ENCODE data around the gene FNBP1. TPM values are rescaled to one million over a fixed set of nuclear protein-coding genes. Genes with fewer than 3 reads are reported as not detected.

The FNBP1 gene
- 66.4 TPM for total RNA-seq

DNA sequence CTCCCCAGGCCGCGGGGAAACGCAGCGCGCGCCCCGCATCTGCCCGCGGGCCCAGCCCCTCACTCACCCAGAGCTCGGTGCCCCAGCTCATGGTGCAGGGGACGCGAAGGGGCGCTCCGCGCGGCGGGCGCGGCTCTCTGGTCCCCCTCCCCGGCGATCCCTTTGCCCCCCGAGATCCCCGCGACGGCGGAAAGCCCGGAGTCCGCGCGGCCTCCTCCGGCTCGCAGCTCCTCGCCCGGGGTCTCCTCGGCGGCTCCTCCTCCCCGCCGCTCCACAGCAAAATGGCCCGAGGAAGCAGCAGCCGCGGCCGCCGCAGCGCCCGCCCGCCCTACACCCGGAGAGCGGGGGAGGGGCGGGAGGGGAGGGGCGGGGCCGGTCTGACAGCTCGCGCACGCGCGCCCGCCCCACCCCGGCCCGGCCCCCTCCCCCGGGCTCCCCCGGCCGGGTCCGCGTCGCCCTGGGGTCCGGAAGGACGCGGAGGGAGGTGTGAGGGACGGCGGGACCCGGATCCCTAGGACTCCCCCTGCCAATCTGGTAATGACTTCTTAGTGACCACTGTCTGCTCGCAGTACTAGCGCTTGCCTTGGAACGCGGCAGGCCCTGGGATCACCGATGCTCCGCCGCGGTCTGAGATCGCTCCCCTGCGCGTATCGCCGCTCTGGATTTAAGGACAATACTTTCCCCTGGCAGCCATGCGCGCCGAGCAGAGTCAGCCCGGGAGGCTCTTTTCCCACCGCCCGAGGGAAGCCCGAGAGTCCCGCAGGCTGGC, at the start of gene FNBP1:
TSS of gene FNBP1 (minus strand) at position 305 of the 769 bp plus-strand sequence. CDS start at position 91, 214 bp downstream.
- peak; percentile 79 for DNase-seq (ENCODE audit: low spot score)

DNA sequence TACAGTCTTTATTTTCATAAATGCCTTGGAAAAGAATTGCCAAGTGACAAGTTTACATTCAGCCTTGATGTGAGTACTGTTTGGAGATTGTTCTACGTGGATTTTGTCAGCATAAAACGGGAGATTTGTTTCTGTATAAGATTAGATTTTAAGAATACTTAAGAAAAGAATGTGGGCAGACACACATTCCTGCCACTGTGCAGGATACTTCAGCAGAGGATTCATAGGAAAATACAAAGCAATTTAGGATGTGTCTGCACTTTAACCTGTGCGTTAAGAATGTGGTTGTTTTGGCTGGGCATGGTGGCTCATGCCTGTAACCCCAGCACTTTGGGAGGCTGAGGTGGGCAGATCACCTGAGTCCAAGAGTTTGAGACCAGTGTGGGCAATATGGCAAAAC, 47.9 kb upstream of the FNBP1 start:
- no peak for DNase-seq (ENCODE audit: low spot score)

GRCh38 chr9:130089141-130089540, 46.2 kb upstream of the FNBP1 start:
- no peak for DNase-seq (ENCODE audit: low spot score)

DNA sequence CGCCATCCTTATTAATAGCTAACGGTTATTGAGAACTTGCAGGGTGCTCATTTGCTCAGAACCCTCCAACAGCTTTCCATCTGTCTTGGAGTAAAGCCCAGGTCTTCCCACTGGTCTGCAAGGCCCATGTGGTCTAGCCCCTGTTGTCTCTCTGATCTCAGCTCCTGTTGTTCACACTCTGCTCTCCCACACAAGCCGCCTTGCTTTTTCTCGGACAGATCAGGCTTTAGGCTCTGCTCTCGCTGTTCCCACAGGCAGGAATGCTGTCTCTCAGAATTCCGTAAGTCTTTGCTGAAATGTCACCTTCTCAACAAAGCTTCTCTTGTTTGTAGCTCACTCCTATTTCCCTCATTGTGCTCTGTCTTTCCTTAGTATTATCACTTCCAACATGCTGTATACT, 45.1 kb upstream of the FNBP1 start:
- no peak for DNase-seq (ENCODE audit: low spot score)

DNA sequence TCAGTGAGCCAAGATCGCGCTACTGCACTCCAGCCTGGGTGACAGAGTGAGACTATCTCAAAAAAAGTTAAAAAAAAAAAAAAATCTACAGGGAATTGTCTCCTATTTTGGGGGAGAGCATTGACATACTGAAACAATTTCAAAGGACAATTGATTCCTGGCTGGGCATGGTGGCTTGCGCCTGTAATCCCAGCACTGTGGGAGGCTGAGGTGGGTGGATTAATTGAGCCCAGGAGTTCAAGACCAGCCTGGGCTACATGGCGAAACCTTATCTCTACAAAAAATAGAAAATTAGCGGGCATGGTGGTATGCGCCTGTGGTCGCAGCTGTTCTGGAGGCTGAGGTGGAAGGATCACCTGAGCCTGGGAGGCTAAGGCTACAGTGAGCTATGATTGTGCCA, 41.3 kb upstream of the FNBP1 start:
- no peak for DNase-seq (ENCODE audit: low spot score)

- DNase-seq (ENCODE audit: low spot score) = no peak
Observed at GRCh38 chr9:130078547-130078946, 35.6 kb upstream of the FNBP1 start.

- no peak for DNase-seq (ENCODE audit: low spot score)
Observed at GRCh38 chr9:130073373-130073772, 30.4 kb upstream of the FNBP1 start.

- DNase-seq (ENCODE audit: low spot score) = no peak
Observed at GRCh38 chr9:130072515-130073235, 29.7 kb upstream of the FNBP1 start.

GRCh38 chr9:130069048-130069447, 26.1 kb upstream of the FNBP1 start:
- DNase-seq (ENCODE audit: low spot score) = no peak

DNA sequence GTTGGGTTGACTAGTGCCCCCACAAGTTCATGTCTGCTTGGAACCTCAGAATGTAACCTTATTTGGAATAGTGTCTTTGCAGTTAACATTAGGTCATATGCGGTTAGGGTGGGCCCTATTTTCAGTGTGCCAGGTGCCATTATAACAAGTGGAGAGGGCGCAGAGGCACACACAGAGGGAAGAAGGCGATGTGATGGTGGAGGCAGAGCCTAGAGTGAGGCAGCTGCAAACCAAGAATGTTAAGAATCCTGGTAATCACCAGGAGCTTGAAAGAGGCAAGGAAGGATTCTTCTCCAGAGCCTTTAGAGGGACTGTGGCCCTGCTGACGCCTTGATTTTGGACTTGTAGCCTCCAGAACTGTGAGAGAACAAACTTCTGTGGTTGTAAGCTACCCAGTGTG, 21.6 kb upstream of the FNBP1 start:
- DNase-seq (ENCODE audit: low spot score) = no peak

GRCh38 chr9:130062750-130063149, 19.8 kb upstream of the FNBP1 start:
- DNase-seq (ENCODE audit: low spot score) = no peak

GRCh38 chr9:130060296-130060695, 17.3 kb upstream of the FNBP1 start:
- DNase-seq (ENCODE audit: low spot score) = no peak

GRCh38 chr9:130058887-130059286, 15.9 kb upstream of the FNBP1 start:
- no peak for DNase-seq (ENCODE audit: low spot score)

DNA sequence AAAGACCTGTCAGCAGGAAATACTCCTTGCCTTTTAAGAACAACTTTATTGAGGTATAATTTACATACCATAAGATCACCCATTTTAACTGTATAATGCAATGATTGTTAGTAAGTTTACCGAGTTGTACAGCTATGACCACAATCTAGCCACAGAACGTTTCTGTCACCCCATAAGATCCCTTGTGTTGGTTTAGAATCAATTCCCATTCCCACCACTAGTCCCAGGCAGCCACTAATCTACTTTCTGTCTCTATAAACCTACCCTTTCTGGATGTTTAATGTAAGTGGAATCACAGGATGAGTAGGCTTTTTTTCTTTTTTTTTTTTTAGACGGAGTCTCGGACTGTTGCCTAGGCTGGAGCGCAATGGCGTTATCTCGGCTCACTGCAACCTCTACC, 15.2 kb upstream of the FNBP1 start:
- DNase-seq (ENCODE audit: low spot score) = no peak

GRCh38 chr9:130054820-130055219, 11.8 kb upstream of the FNBP1 start:
- DNase-seq (ENCODE audit: low spot score) = no peak

DNA sequence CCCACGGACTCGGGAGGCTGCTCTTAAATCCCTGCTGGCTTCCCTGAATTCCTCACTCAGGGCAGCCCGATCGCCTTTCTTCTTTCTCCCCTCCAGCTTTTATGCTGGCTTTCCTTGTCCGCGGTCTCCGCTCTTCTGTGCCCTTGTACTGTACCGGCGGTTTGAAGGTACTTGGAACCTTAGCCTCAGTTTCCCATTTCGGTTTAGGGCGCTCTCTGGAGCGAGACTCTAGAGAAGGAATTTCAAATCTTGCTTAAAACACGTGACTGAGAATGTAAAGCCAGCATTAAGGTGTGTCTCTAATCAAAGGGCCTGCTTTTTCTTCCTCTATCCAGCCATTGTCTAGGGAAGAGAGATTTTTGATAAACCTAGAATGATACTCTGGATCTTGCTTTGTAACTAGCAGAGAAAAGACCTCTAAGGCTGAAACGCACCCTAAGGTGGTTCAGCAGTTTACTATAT, 11.4 kb upstream of the FNBP1 start:
- no peak for DNase-seq (ENCODE audit: low spot score)

GRCh38 chr9:130053504-130054324, 10.7 kb upstream of the FNBP1 start, which contains the start of gene GPR107:
TSS of gene GPR107 (plus strand) at chr9:130053906. CDS start at chr9:130053933, 27 bp downstream.
- peak; percentile 70 for DNase-seq (ENCODE audit: low spot score)

DNA sequence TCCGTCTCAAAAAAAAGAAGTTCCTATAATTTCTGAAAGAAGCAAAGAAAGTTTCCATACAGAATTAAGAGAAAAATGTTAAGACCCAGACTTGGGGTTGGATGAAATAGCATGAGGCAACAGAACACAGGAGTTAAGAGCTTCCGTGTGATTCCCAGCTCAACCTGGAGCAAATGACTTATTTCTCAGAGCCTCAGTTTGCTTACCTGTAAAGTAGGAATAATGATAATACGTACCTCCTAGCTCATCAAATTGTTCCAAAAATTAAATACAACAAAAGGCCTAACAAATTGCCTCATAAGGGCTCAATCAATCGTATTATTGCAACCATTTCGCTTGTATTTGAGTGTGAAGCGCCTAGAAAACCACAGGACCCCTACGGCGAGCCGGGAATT, 10.1 kb upstream of the FNBP1 start:
- DNase-seq (ENCODE audit: low spot score) = no peak

- no peak for DNase-seq (ENCODE audit: low spot score)
Observed at GRCh38 chr9:130051855-130052254, 8.9 kb upstream of the FNBP1 start.

- DNase-seq (ENCODE audit: low spot score) = no peak
Observed at GRCh38 chr9:130050462-130050861, 7.5 kb upstream of the FNBP1 start.

DNA sequence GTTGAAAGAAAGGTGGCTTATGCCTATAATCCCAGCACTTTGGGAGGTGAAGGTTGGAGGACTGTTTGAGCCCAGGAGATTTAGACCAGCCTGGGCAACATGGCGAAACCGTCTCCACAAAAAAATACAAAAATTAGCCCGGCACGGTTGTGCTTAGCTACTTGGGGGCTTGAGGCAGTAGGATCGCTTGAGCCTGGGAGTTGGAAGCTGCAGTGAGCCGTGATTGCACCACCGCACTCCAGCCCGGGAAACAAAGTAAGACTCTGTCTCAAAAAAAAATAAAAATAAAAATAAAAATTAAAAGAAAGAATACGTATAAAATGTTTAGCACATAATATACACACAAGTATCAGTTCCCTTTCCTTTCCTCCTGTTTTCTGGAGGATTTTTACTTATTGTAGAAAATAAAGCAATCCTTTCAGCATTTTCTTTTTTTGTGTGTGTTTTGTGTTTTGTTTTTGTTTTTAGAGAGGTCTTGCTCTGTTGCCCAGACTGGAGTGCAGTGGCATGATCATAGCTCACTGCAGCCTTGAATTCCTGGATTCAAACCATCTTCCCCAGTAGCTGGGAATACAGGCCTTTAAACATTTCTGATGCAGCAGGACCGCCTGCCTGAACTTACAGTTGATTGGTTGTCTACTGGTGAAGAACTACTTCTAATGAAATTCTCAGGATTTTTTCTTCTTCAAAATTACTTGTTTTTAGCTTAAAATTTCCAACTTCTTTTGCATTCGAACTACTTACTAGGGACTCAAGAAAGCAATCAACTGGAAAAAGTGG, 6.6 kb upstream of the FNBP1 start:
- no peak for DNase-seq (ENCODE audit: low spot score)
